ENCODE measurements around the gene SYPL1. TPM values are rescaled to one million over a fixed set of nuclear protein-coding genes. Genes with fewer than 3 reads are reported as not detected.

The SYPL1 gene
- polyA plus RNA-seq, 1 of the 3 experiments (the other 2 are of a cell fraction), result 72.4 TPM

DNA sequence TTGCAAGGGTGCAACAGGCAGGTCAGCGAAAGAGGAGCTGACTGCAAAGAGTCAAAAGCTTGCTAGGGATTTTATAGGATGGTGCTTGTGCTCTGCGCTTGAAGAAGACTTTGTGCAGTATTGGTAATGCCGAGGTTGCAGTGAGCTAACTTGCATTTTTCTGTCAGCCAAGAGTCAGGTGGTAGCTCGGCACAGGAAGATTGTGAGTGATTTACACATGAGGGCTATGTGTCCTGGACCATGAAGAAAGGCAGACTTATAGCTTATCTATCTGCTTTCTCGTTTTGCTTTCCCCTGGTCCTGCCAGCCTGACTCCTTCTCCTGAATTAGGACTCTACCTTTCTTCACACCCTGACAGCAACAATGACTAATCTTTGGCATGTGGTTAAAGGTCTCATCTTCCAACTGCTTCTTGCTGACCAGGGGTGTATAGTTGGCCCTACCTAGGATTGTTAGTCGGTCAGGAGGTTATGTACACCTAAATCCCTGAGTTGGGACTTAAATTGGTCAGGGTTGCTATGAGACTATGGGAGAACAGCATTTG, 4.1 kb upstream of the SYPL1 start:
- Histone ChIP-seq H3K4me3 (ENCODE audit: low read depth in 2 of 2, low read length in 1 of 2) (no peak overlapping the region), H4K20me1 (ENCODE audit: insufficient read depth) (0 out of 2 replicates have a peak, but pooled peaks cover under 1% of the 10 kb centered on the region), H3K36me3 (replicated peaks in 1 of 2; ENCODE audit: control insufficient read depth in 1 of 2, insufficient read depth in 2 of 2, low read length in 1 of 2) (no peaks in the 10 kb centered on the region), H3K4me2 (no peak overlapping the region), H3K79me2 (ENCODE audit: insufficient read depth) (peaks cover 7% of the 10 kb centered on the region), H3K27ac (ENCODE audit: low read depth in 2 of 2, low read length in 1 of 2) (no peak overlapping the region), H3K27me3 (ENCODE audit: insufficient read depth) (no peaks in the 10 kb centered on the region), H3K9me3 (no peaks in the 10 kb centered on the region), H3F3A (replicated peaks; ENCODE audit: insufficient read depth) (peaks cover 4% of the 10 kb centered on the region), H3K9me2 (no peaks in the 10 kb centered on the region), H2AFZ (ENCODE audit: low read depth) (no peak overlapping the region), H3K4me1 (ENCODE audit: control insufficient read depth in 1 of 2, insufficient read depth in 2 of 2, low read depth in 1 of 2, low read length in 1 of 2) (peaks cover 0 to 6% of the 10 kb centered on the region in 2 experiments; a peak in 2 of 4 replicates), H3K9ac (no peak overlapping the region)
- no peak for DNase-seq
- CTCF ChIA-PET, result interaction anchor here (0.9 to 2.1 kb wide), 6 partner anchors 10 to 74 kb away, joined by 3 to 5 read pairs (median 4); no protein-coding TSS in a partner anchor
- WGBS (ENCODE audit: low lambda C conversion rate), result 83% methylated on average over 6 of the region's 6 CpGs
- no peak for TF ChIP-seq NFIC (IDR thresholded peaks at IDR 0.05; ENCODE audit: borderline replicate concordance)
- TF ChIP-seq POLR2AphosphoS5 (IDR thresholded peaks at IDR 0.05; ENCODE audit: low read depth, low read length), result no peak
- no peak for TF ChIP-seq GABPA (IDR thresholded peaks at IDR 0.05; ENCODE audit: low read depth)
- TF ChIP-seq FOXM1 (IDR thresholded peaks at IDR 0.05; ENCODE audit: low read depth), result no peak
- no peak for TF ChIP-seq SMC3 (IDR thresholded peaks at IDR 0.05; ENCODE audit: low read depth, low read length)
- no peak for TF ChIP-seq TEAD4 (IDR thresholded peaks at IDR 0.05; ENCODE audit: borderline replicate concordance, insufficient read depth)
- TF ChIP-seq ELF1 (IDR thresholded peaks at IDR 0.05), result no peak
- POLR2A ChIA-PET, result no interaction called here

DNA sequence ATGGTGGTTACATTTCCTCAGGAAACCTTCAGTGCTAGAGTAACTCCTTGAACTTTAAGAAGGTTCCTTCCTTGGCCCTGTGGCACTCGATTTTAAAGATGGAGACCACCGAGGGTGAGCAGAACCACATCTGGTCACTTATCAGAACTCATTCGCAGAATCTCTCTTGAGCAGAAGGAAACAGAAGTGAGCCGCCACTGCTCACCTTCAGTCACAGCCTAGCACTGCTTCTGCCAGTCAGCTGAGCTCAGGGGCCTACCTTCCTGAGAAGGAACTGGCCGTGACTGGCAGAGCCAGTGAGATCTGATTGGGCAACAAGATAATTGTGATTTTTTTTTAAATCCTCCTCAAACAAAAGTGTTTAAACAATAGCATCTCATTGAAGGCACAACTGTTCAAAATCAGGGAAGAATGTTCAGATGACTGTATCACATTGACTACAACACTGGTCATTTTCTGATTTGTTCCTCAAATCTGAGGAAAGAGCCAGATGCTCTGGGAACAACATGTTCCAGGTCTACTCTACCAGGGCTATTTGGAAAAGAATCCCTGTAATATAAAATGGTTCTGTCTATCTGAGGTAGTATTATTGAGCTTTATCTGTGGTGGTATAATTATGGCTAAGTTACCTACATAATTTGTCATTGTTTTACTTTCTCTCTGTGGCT, 2.7 kb upstream of the SYPL1 start:
- TF ChIP-seq TCF12 (IDR thresholded peaks at IDR 0.05) (no peak), RAD21 (IDR thresholded peaks at IDR 0.05; ENCODE audit: low read length) (no peak), CHD2 (IDR thresholded peaks at IDR 0.05; ENCODE audit: low read length, partially characterized antibody) (no peak), RCOR1 (IDR thresholded peaks at IDR 0.05; ENCODE audit: low read length) (no peak), FOXJ3 (CRISPR knock-in tag; IDR thresholded peaks at IDR 0.05) (no peak), ELF1 (IDR thresholded peaks at IDR 0.05) (no peak), MXI1 (IDR thresholded peaks at IDR 0.05; ENCODE audit: low read depth, low read length) (no peak)
- TF ChIP-seq, protein P1, sequence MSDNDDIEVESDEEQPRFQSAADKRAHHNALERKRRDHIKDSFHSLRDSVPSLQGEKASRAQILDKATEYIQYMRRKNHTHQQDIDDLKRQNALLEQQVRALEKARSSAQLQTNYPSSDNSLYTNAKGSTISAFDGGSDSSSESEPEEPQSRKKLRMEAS (IDR thresholded peaks at IDR 0.05; ENCODE audit: low read depth), result no peak
- TF ChIP-seq, protein P2, sequence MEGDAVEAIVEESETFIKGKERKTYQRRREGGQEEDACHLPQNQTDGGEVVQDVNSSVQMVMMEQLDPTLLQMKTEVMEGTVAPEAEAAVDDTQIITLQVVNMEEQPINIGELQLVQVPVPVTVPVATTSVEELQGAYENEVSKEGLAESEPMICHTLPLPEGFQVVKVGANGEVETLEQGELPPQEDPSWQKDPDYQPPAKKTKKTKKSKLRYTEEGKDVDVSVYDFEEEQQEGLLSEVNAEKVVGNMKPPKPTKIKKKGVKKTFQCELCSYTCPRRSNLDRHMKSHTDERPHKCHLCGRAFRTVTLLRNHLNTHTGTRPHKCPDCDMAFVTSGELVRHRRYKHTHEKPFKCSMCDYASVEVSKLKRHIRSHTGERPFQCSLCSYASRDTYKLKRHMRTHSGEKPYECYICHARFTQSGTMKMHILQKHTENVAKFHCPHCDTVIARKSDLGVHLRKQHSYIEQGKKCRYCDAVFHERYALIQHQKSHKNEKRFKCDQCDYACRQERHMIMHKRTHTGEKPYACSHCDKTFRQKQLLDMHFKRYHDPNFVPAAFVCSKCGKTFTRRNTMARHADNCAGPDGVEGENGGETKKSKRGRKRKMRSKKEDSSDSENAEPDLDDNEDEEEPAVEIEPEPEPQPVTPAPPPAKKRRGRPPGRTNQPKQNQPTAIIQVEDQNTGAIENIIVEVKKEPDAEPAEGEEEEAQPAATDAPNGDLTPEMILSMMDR (IDR thresholded peaks at IDR 0.05), result no peak
- H3F3A ChIP-seq (replicated peaks; ENCODE audit: insufficient read depth), result peaks cover 8% of the 10 kb centered on the region
- no peaks in the 10 kb centered on the region for H3K36me3 ChIP-seq (replicated peaks in 1 of 2; ENCODE audit: control insufficient read depth in 1 of 2, insufficient read depth in 2 of 2, low read length in 1 of 2)
- WGBS (ENCODE audit: low lambda C conversion rate), result 87% methylated on average over 5 of the region's 5 CpGs
- no peak overlapping the region for H3K9ac ChIP-seq
- CTCF ChIA-PET, result interaction anchor here (0.8 to 5.2 kb wide), 3 partner anchors 17 to 72 kb away, joined by 3 to 36 read pairs (median 3); no protein-coding TSS in a partner anchor
- no peaks in the 10 kb centered on the region for H3K27me3 ChIP-seq (ENCODE audit: insufficient read depth)
- POLR2A ChIA-PET, result interaction anchor here (0.6 kb wide), 1 partner anchor 25 kb away, joined by 3 read pairs; no protein-coding TSS in a partner anchor
- H3K4me1 ChIP-seq (ENCODE audit: control insufficient read depth in 1 of 2, insufficient read depth in 2 of 2, low read depth in 1 of 2, low read length in 1 of 2), result peaks cover 5 to 14% of the 10 kb centered on the region in 2 experiments; a peak in 3 of 4 replicates
- peaks cover 21% of the 10 kb centered on the region for H3K79me2 ChIP-seq (ENCODE audit: insufficient read depth)
- H2AFZ ChIP-seq (ENCODE audit: low read depth), result no peak overlapping the region
- no peaks in the 10 kb centered on the region for H3K9me3 ChIP-seq
- H3K27ac ChIP-seq (ENCODE audit: low read depth in 2 of 2, low read length in 1 of 2), result no peak overlapping the region
- peaks cover 12% of the 10 kb centered on the region for H4K20me1 ChIP-seq (ENCODE audit: insufficient read depth)
- H3K4me2 ChIP-seq, result no peak overlapping the region
- no peak overlapping the region for H3K4me3 ChIP-seq (ENCODE audit: low read depth in 2 of 2, low read length in 1 of 2)
- no peaks in the 10 kb centered on the region for H3K9me2 ChIP-seq
- DNase-seq, result no peak

Data from SK-N-SH (cell line).